B cell (primary cell): ENCODE data around the gene NTNG1.

Experiments
- CTCF ChIP-seq: fragments of 200-600 bp; IDR thresholded peaks from one replicate; pipeline ENCODE4 v1.8.0; 2022; ENCODE audit warnings: antibody characterized with exemption, mild to moderate bottlenecking
- EZH2 ChIP-seq: IDR thresholded peaks from 2 replicates; pipeline ENCODE4 v1.6.1; 2012; ENCODE audit warnings: borderline replicate concordance, low read depth, mild to moderate bottlenecking, moderate library complexity, low read length; ENCODE audit not compliant: insufficient read depth, poor library complexity, severe bottlenecking

- TF ChIP-seq CTCF (no peak), EZH2 (no peak)
Measured at GRCh38 chr1:107357376-107357775, 216.5 kb downstream of the NTNG1 start.
